HepG2 (cell line): ENCODE measurements around the gene TRIM2. TPM values are rescaled to one million over a fixed set of nuclear protein-coding genes. Genes with fewer than 3 reads are reported as not detected.

Source experiments
- ATAC-seq: fragments of 200-7000 bp; cut with Tn5 transposase; 3 replicates; pipeline ENCODE4 v1.9.1; 2020; ENCODE audit warnings: mild to moderate bottlenecking, moderate library complexity
- BruUV-seq: library from RNA; stranded (reverse); fragments of 400-500 nt; replicated peaks from 2 replicates; lab custom pipeline; 2021; lab: Mats Ljungman, UMichigan
- CTCF ChIA-PET: fragments of 300-600 bp; formaldehyde crosslinking; extraction: SDS; loops from one replicate; lab custom pipeline; 2021; ENCODE audit warnings: low total read pairs, inconsistent platforms, low intra/inter-chr PET ratio; lab: Yijun Ruan, JAX
- POLR2A ChIA-PET: fragments of 350-600 bp; sonication (Branson Sonifier 250); formaldehyde crosslinking; loops from one replicate; lab custom pipeline; 2020; ENCODE audit warnings: antibody characterized with exemption, inconsistent platforms; lab: Yijun Ruan, JAX
- DNase-seq: peaks from one replicate; pipeline ENCODE4 v3.0.0-alpha.2; 2015; ENCODE audit warnings: low spot score
- FAIRE-seq: peaks from 3 replicates; lab custom pipeline; 2011; peaks lifted over from hg19 to GRCh38; lab: Jason Lieb, UNC
- H2AFZ ChIP-seq: one replicate; pipeline ENCODE4 v1.6.1; 2011; ENCODE audit warnings: low read length, inconsistent platforms
- H3K27ac ChIP-seq: fragments of 300-600 bp; 3 replicates; pipeline ENCODE4 v1.8.0; 2011; ENCODE audit warnings: mixed run types, mild to moderate bottlenecking, mixed read lengths, low read length, inconsistent platforms; ENCODE audit not compliant: insufficient read depth; ENCODE audit errors: extremely low read length
- H3K27me3 ChIP-seq, 2 experiments: fragments of 200-600 bp in 1 of 2; 2 replicates in 1 of 2; 3 replicates in 1 of 2; pipeline versions ENCODE4 v1.6.0 to v1.8.0; 2011; ENCODE audit warnings: low read length in 2 of 2, mild to moderate bottlenecking in 2 of 2, moderate library complexity in 2 of 2, inconsistent platforms in 1 of 2; ENCODE audit not compliant: insufficient read depth in 2 of 2, control insufficient read depth in 1 of 2
- H3K36me3 ChIP-seq, 2 experiments: fragments of 200-600 bp in 1 of 2; replicated peaks in 1 of 2; 2 replicates in 1 of 2; 3 replicates in 1 of 2; pipeline versions ENCODE4 v1.5.1 to v1.8.0; 2011; ENCODE audit warnings: low read length in 2 of 2, inconsistent platforms in 1 of 2; ENCODE audit not compliant: insufficient read depth in 2 of 2, control insufficient read depth in 1 of 2
- H3K4me1 ChIP-seq: 2 replicates; pipeline ENCODE4 v1.5.1; 2012; ENCODE audit warnings: low read length, inconsistent platforms; ENCODE audit not compliant: insufficient read depth
- H3K4me2 ChIP-seq: 2 replicates; pipeline ENCODE4 v1.6.0; 2011; ENCODE audit warnings: low read depth, low read length, inconsistent platforms
- H3K4me3 ChIP-seq, 3 experiments: fragments of 200-600 bp in 1 of 3; sonication (generic), shearing (Covaris generic) in 1 of 3; replicated peaks in 1 of 3; 2 replicates each; pipeline ENCODE4 v1.5.1; 2011 to 2016; ENCODE audit warnings: low read length in 3 of 3, inconsistent platforms in 2 of 3, low read depth in 2 of 3, mild to moderate bottlenecking in 2 of 3, control low read depth in 1 of 3, mixed read lengths in 1 of 3; ENCODE audit not compliant: insufficient read depth in 1 of 3
- H3K79me2 ChIP-seq: one replicate; pipeline ENCODE4 v1.6.1; 2011; ENCODE audit warnings: low read length, inconsistent platforms; ENCODE audit not compliant: insufficient read depth
- H3K9ac ChIP-seq: 2 replicates; pipeline ENCODE4 v1.6.0; 2011; ENCODE audit warnings: mild to moderate bottlenecking, low read depth, low read length, inconsistent platforms; ENCODE audit not compliant: insufficient read depth
- H3K9me3 ChIP-seq: 2 replicates; pipeline ENCODE4 v1.5.1; 2012; ENCODE audit warnings: mild to moderate bottlenecking, low read length
- H4K20me1 ChIP-seq: 2 replicates; pipeline ENCODE4 v1.6.0; 2011; ENCODE audit warnings: inconsistent platforms, mild to moderate bottlenecking, low read length, moderate library complexity; ENCODE audit not compliant: insufficient read depth
- ARHGAP35 ChIP-seq: sonication (generic); formaldehyde crosslinking; IDR thresholded peaks from 2 replicates; pipeline ENCODE4 v1.9.0; 2022; ENCODE audit warnings: mild to moderate bottlenecking, inconsistent platforms, moderate library complexity, missing genetic modification reagents, borderline replicate concordance
- BHLHE40 ChIP-seq: IDR thresholded peaks from 2 replicates; pipeline ENCODE4 v1.6.1; 2011; ENCODE audit warnings: low read length, improper control_type of control experiment
- FOXA1 ChIP-seq, 2 experiments: fragments of 450-650 bp in 1 of 2; sonication (generic) in 1 of 2; formaldehyde crosslinking in 1 of 2; IDR thresholded peaks; 2 replicates each; pipeline versions ENCODE4 v1.4.0 to v1.6.1; 2016 to 2020; ENCODE audit warnings: missing genetic modification reagents in 1 of 2
- GATAD2A ChIP-seq: IDR thresholded peaks from 2 replicates; pipeline ENCODE4 v1.6.1; 2016
- MAZ ChIP-seq, 2 experiments: sonication (generic) in 1 of 2; formaldehyde crosslinking in 1 of 2; IDR thresholded peaks; 2 replicates each; pipeline versions ENCODE4 v1.5.0 to v1.6.1; 2012 to 2020; ENCODE audit warnings: low read depth in 2 of 2, mild to moderate bottlenecking in 2 of 2, borderline replicate concordance in 1 of 2, improper control_type of control experiment in 1 of 2, low read length in 1 of 2, missing genetic modification reagents in 1 of 2, moderate library complexity in 1 of 2
- MIER2 ChIP-seq: IDR thresholded peaks from 2 replicates; pipeline ENCODE4 v1.6.1; 2016; ENCODE audit warnings: missing biosample characterization, missing genetic modification reagents
- MTF1 ChIP-seq: sonication (generic); formaldehyde crosslinking; IDR thresholded peaks from 2 replicates; pipeline ENCODE4 v1.5.0; 2020; ENCODE audit warnings: missing genetic modification reagents
- PHF20 ChIP-seq: sonication (generic); formaldehyde crosslinking; IDR thresholded peaks from 2 replicates; pipeline ENCODE4 v1.5.0; 2020; ENCODE audit warnings: mild to moderate bottlenecking, missing genetic modification reagents
- RXRB ChIP-seq: IDR thresholded peaks from 2 replicates; pipeline ENCODE4 v1.6.1; 2016; ENCODE audit warnings: borderline replicate concordance, missing genetic modification reagents, missing compliant biosample characterization
- SIN3A ChIP-seq: IDR thresholded peaks from 2 replicates; pipeline ENCODE4 v1.6.1; 2011; ENCODE audit warnings: low read depth, mild to moderate bottlenecking, control low read depth, low read length, borderline replicate concordance
- SUZ12 ChIP-seq: fragments of 150-350 bp; IDR thresholded peaks from 2 replicates; pipeline ENCODE4 v1.6.1; 2014; ENCODE audit warnings: low read depth, low read length
- TP53 ChIP-seq: sonication (generic); formaldehyde crosslinking; conservative IDR thresholded peaks from 2 replicates; pipeline ENCODE4 v1.4.0; 2020; ENCODE audit warnings: missing genetic modification reagents
- U2AF2 ChIP-seq: fragments of 200-400 bp; formaldehyde crosslinking; IDR thresholded peaks from 2 replicates; pipeline ENCODE4 v1.6.1; 2017; ENCODE audit warnings: low read depth, mild to moderate bottlenecking, low read length
- ZFYVE20 ChIP-seq: sonication (generic); formaldehyde crosslinking; IDR thresholded peaks from 2 replicates; pipeline ENCODE4 v1.8.0; 2023; ENCODE audit warnings: low read depth, mild to moderate bottlenecking, moderate library complexity, missing genetic modification reagents, borderline replicate concordance
- ZMYM3 ChIP-seq: sonication (generic); formaldehyde crosslinking; IDR thresholded peaks from 2 replicates; pipeline ENCODE4 v1.5.1; 2020; ENCODE audit warnings: mild to moderate bottlenecking, missing genetic modification reagents
- ZNF180 ChIP-seq: sonication (generic); formaldehyde crosslinking; IDR thresholded peaks from 2 replicates; pipeline ENCODE4 v1.4.0; 2020; ENCODE audit warnings: low read depth, missing genetic modification reagents, borderline replicate concordance
- ZNF550 ChIP-seq: sonication (generic); formaldehyde crosslinking; IDR thresholded peaks from 2 replicates; pipeline ENCODE4 v1.4.0; 2020; ENCODE audit warnings: mild to moderate bottlenecking, missing genetic modification reagents, borderline replicate concordance
- ZNF570 ChIP-seq: sonication (generic); formaldehyde crosslinking; IDR thresholded peaks from 2 replicates; pipeline ENCODE4 v1.4.0; 2020; ENCODE audit warnings: mild to moderate bottlenecking, missing genetic modification reagents, borderline replicate concordance
- ZNF746 ChIP-seq: sonication (generic); formaldehyde crosslinking; IDR thresholded peaks from 2 replicates; pipeline ENCODE4 v1.8.0; 2022; ENCODE audit warnings: mild to moderate bottlenecking, missing genetic modification reagents
- ZSCAN31 ChIP-seq: sonication (generic); formaldehyde crosslinking; IDR thresholded peaks from 2 replicates; pipeline ENCODE4 v1.5.0; 2020; ENCODE audit warnings: low read depth, mild to moderate bottlenecking, missing genetic modification reagents
- WGBS: methylation state at CpG from one replicate; pipeline ENCODE4 v1.1.6; 2017; ENCODE audit warnings: low lambda C conversion rate; 5-methylcytosine and 5-hydroxymethylcytosine counted together
- in situ Hi-C: cut with HindIII; loops from 2 replicates; pipeline ENCODE4 v1.10.0; 2017; ENCODE audit warnings: low pct_unique_long_range_greater_than_20kb; ENCODE audit not compliant: extremely low pct_ligation_motif_present
- intact Hi-C: fragments of 100-400 bp; cut with micrococcal nuclease; formaldehyde crosslinking; loops from one replicate; pipeline ENCODE4 v1.10.0; 2022; ENCODE audit not compliant: unreplicated experiment
- polyA plus RNA-seq, 8 experiments: library from polyadenylated mRNA; depleted of rRNA in 3 of 8; stranded (reverse) in 7 of 8; unstranded in 1 of 8; fragments of >200 nt; fragmentation: Illumina TruSeq in 4 of 8; extraction: Trizol in 4 of 8; gene quantifications; 2 replicates each; pipeline versions ENCODE4 v1.2.1 to v1.2.3, GENCODE V29; 2011 to 2016; ENCODE audit warnings: low read depth in 4 of 8, missing spikeins in 1 of 8, mixed read lengths in 1 of 8; ENCODE audit not compliant: insufficient read depth in 1 of 8
- total RNA-seq, 5 experiments: library from RNA; depleted of rRNA; stranded (reverse); fragments of >200 nt; fragmentation: Illumina TruSeq; extraction: Trizol; gene quantifications; 2 replicates each; pipeline ENCODE4 v1.2.3, GENCODE V29; 2016; ENCODE audit warnings: low read depth in 1 of 5

TRIM2 gene
- total and polyA plus RNA-seq, 2 of the 13 experiments (the other 11 are each of a cell fraction or from before 2014, with no cell fraction given): 2.1 to 4.2 TPM

DNA sequence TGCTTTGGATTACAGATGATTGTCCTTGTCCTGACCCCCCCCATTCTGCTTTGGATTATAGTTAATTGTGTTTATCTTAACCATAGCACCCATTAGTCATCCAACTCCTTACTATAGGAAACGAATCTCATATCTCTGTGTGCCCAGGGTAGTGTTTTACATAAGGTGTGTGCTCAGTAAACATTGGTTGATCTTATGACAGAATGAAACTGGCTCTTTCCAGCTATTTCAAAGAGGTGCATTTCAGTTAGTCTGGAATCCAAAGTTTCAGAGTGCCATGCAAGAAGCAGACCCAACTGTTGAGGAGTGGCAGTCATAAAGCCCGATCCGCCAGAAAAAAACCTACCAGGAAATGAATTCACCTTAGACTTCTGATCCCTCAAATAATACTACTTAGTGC, 14.7 kb downstream of the TRIM2 start (continued):
- TF ChIP-seq FOXA1 (IDR thresholded peaks at IDR 0.05) (no peak), FOXA1 (CRISPR knock-in tag; IDR thresholded peaks at IDR 0.05) (peak; percentile 53)

DNA sequence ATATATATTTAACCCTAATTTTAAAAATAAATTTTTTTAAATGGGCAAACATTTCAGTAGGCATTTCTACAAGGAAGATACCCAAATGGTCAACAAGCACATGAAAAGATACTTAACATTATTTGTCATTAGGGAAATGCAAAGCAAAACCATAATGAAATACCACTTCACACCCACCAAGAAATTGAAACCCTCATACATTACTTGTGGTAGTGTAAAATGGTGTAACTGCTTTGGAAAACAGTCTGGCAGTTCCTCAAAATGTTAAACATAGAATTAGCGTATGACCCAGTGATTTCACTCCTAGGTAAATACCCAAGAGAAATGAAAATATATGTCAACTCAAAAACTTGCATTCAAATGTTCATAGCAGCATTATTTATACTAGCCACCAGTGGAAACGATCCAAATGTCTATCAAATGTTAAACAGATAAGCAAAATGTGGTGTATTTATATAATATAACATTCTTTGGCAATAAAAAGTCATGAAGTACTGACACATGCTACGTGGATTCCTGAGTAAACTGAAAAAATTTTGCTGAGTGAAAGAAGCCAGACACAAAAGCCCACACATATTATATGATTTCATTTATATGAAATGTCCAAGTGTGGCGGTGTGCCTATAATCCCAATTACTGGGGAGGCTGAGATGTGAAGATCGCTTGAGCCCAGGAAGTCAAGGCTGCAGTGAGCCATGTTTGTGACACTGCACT, 16.6 kb downstream of the TRIM2 start:
- no peak for DNase-seq
- no peaks in the 10 kb centered on the region for H3K9me3 ChIP-seq
- no peak overlapping the region for H2AFZ ChIP-seq
- H3K27ac ChIP-seq: no peak overlapping the region
- 89% methylated on average over 5 of the region's 5 CpGs for WGBS
- no peaks in the 10 kb centered on the region for H3K36me3 ChIP-seq
- H3K4me2 ChIP-seq: no peak overlapping the region
- no peaks in the 10 kb centered on the region for H4K20me1 ChIP-seq
- TF ChIP-seq TP53 (CRISPR knock-in tag) (no peak), ZNF550 (CRISPR knock-in tag) (no peak), PHF20 (CRISPR knock-in tag) (no peak), SIN3A (no peak), MAZ (IDR thresholded peaks at IDR 0.05; ENCODE audit: borderline replicate concordance, low read depth, low read length) (no peak), MAZ (CRISPR knock-in tag; IDR thresholded peaks at IDR 0.05; ENCODE audit: low read depth) (no peak), ZFYVE20 (CRISPR knock-in tag) (no peak), ZSCAN31 (CRISPR knock-in tag) (no peak), BHLHE40 (no peak), ARHGAP35 (CRISPR knock-in tag) (no peak), SUZ12 (no peak), ZNF570 (no peak), MTF1 (no peak), RXRB (CRISPR knock-in tag) (no peak), ZNF746 (CRISPR knock-in tag) (no peak), ZMYM3 (CRISPR knock-in tag) (no peak), ZNF180 (CRISPR knock-in tag) (no peak), U2AF2 (no peak), MIER2 (CRISPR knock-in tag) (no peak), GATAD2A (CRISPR knock-in tag) (no peak)
- H3K27me3 ChIP-seq: peaks cover 0 to 2% of the 10 kb centered on the region in 2 experiments; a peak in 1 of 5 replicates
- H3K4me1 ChIP-seq: peaks cover 32% of the 10 kb centered on the region
- no peaks in the 10 kb centered on the region for H3K79me2 ChIP-seq
- ATAC-seq: no peak
- intact Hi-C loops: no loop called here
- ChIA-PET CTCF (no interaction called here), POLR2A (no interaction called here)
- no peak overlapping the region for H3K4me3 ChIP-seq
- in situ Hi-C loops: no loop called here
- BruUV-seq: no TSS peak
- no peak overlapping the region for H3K9ac ChIP-seq
- no peak for FAIRE-seq
